IMR-90 (cell line): ENCODE measurements around the gene GPR62. TPM values are rescaled to one million over a fixed set of nuclear protein-coding genes. Genes with fewer than 3 reads are reported as not detected.

Experiments
- ATAC-seq: fragments of 200-7000 bp; cut with Tn5 transposase; 2 replicates; pipeline ENCODE4 v1.9.1; 2020; ENCODE audit warnings: low read depth, mild to moderate bottlenecking, moderate library complexity
- BruUV-seq: library from RNA; stranded (reverse); fragments of 400-500 nt; replicated peaks from 2 replicates; lab custom pipeline; 2021; lab: Mats Ljungman, UMichigan
- CTCF ChIA-PET: fragments of 300-600 bp; formaldehyde crosslinking; extraction: SDS; loops from one replicate; lab custom pipeline; 2021; ENCODE audit warnings: antibody characterized with exemption; lab: Yijun Ruan, JAX
- POLR2A ChIA-PET: fragments of 300-600 bp; sonication (Branson Sonifier 250); formaldehyde crosslinking; loops from one replicate; lab custom pipeline; 2022; ENCODE audit warnings: antibody characterized with exemption; ENCODE audit not compliant: unreplicated experiment; lab: Charles Lee
- DNase-seq: peaks from one replicate; pipeline ENCODE4 v3.0.0; 2013
- H2AFZ ChIP-seq: replicated peaks from 2 replicates; pipeline ENCODE3; 2013; ENCODE audit warnings: low read length, mild to moderate bottlenecking; ENCODE audit not compliant: poor library complexity
- H2AK5ac ChIP-seq: 2 replicates; pipeline ENCODE4 v1.6.1; 2013; ENCODE audit warnings: low read depth, low read length, inconsistent platforms
- H2AK9ac ChIP-seq: replicated peaks from 2 replicates; pipeline ENCODE3; 2013; ENCODE audit warnings: mild to moderate bottlenecking, low read depth, low read length, moderate library complexity; ENCODE audit not compliant: poor library complexity
- H2BK120ac ChIP-seq: 2 replicates; pipeline ENCODE4 v1.6.1; 2013; ENCODE audit warnings: low read depth, low read length, inconsistent platforms
- H2BK15ac ChIP-seq: 3 replicates; pipeline ENCODE4 v1.6.1; 2013; ENCODE audit warnings: low read depth, low read length, inconsistent platforms
- H2BK20ac ChIP-seq: 2 replicates; pipeline ENCODE4 v1.6.1; 2013; ENCODE audit warnings: low read depth, mild to moderate bottlenecking, inconsistent platforms, low read length, moderate library complexity
- H2BK5ac ChIP-seq: 2 replicates; pipeline ENCODE4 v1.6.1; 2013; ENCODE audit warnings: mild to moderate bottlenecking, low read depth, low read length, inconsistent platforms; ENCODE audit not compliant: poor library complexity, severe bottlenecking
- H3K14ac ChIP-seq: replicated peaks from 2 replicates; pipeline ENCODE4 v1.6.1; 2013; ENCODE audit warnings: low read depth, low read length, inconsistent platforms
- H3K18ac ChIP-seq: 2 replicates; pipeline ENCODE4 v1.6.1; 2013; ENCODE audit warnings: low read depth, low read length, control low read depth
- H3K23ac ChIP-seq: 2 replicates; pipeline ENCODE4 v1.6.1; 2013; ENCODE audit warnings: low read depth, low read length, inconsistent platforms
- H3K27ac ChIP-seq: 2 replicates; pipeline ENCODE4 v1.5.1; 2013; ENCODE audit warnings: mild to moderate bottlenecking, control low read depth, low read length; ENCODE audit not compliant: insufficient read depth
- H3K27me3 ChIP-seq: 2 replicates; pipeline ENCODE4 v1.6.1; 2013; ENCODE audit warnings: low read length; ENCODE audit not compliant: control insufficient read depth, insufficient read depth
- H3K36me3 ChIP-seq: 2 replicates; pipeline ENCODE4 v1.6.1; 2013; ENCODE audit warnings: low read length, mixed read lengths; ENCODE audit not compliant: control insufficient read depth, insufficient read depth
- H3K4ac ChIP-seq: 2 replicates; pipeline ENCODE4 v1.6.1; 2013; ENCODE audit warnings: low read depth, low read length, inconsistent platforms
- H3K4me1 ChIP-seq: 2 replicates; pipeline ENCODE4 v1.6.1; 2013; ENCODE audit warnings: low read length, mixed read lengths; ENCODE audit not compliant: control insufficient read depth, insufficient read depth
- H3K4me2 ChIP-seq: 2 replicates; pipeline ENCODE4 v1.6.1; 2013; ENCODE audit warnings: low read depth, mild to moderate bottlenecking, control low read depth, low read length, moderate library complexity
- H3K4me3 ChIP-seq: 2 replicates; pipeline ENCODE4 v1.5.1; 2013; ENCODE audit warnings: low read depth, mild to moderate bottlenecking, control low read depth, low read length, moderate library complexity; ENCODE audit not compliant: insufficient read depth
- H3K56ac ChIP-seq: 2 replicates; pipeline ENCODE4 v1.6.1; 2013; ENCODE audit warnings: low read length, inconsistent platforms; ENCODE audit not compliant: insufficient read depth; ENCODE audit errors: extremely low read depth
- H3K79me1 ChIP-seq, 2 experiments: 2 replicates each; pipeline ENCODE4 v1.6.1; 2013; ENCODE audit warnings: low read length in 2 of 2, inconsistent platforms in 1 of 2, low read depth in 1 of 2
- H3K9ac ChIP-seq: 2 replicates; pipeline ENCODE4 v1.6.1; 2013; ENCODE audit warnings: low read depth, low read length, control low read depth
- H3K9me1 ChIP-seq: 2 replicates; pipeline ENCODE4 v1.6.1; 2013; ENCODE audit warnings: low read length, inconsistent platforms; ENCODE audit not compliant: insufficient read depth
- H3K9me3 ChIP-seq: 2 replicates; pipeline ENCODE4 v1.6.1; 2013; ENCODE audit warnings: low read length; ENCODE audit not compliant: control insufficient read depth, insufficient read depth
- H4K20me1 ChIP-seq: 2 replicates; pipeline ENCODE4 v1.6.1; 2013; ENCODE audit warnings: low read length, inconsistent platforms; ENCODE audit not compliant: insufficient read depth
- H4K5ac ChIP-seq: 2 replicates; pipeline ENCODE4 v1.6.1; 2013; ENCODE audit warnings: mild to moderate bottlenecking, low read depth, low read length, control low read depth
- H4K8ac ChIP-seq, 2 experiments: 2 replicates each; pipeline ENCODE4 v1.6.1; 2013; ENCODE audit warnings: low read depth in 2 of 2, low read length in 2 of 2, control low read depth in 1 of 2, inconsistent platforms in 1 of 2
- H4K91ac ChIP-seq: 2 replicates; pipeline ENCODE4 v1.6.1; 2013; ENCODE audit warnings: low read depth, low read length, inconsistent platforms; ENCODE audit not compliant: insufficient read depth
- MAFK ChIP-seq: IDR thresholded peaks from 2 replicates; pipeline ENCODE4 v1.6.1; 2012; ENCODE audit warnings: low read depth, low read length, improper control_type of control experiment
- MAZ ChIP-seq: IDR thresholded peaks from 2 replicates; pipeline ENCODE4 v1.6.1; 2012; ENCODE audit warnings: low read depth, mild to moderate bottlenecking, low read length, improper control_type of control experiment, moderate library complexity, borderline replicate concordance
- MXI1 ChIP-seq: IDR thresholded peaks from 2 replicates; pipeline ENCODE4 v1.6.1; 2012; ENCODE audit warnings: low read depth, mild to moderate bottlenecking, low read length, moderate library complexity, borderline replicate concordance
- POLR2A ChIP-seq: IDR thresholded peaks from 2 replicates; pipeline ENCODE4 v1.6.1; 2012; ENCODE audit warnings: mild to moderate bottlenecking, low read depth, low read length
- RAD21 ChIP-seq: IDR thresholded peaks from 2 replicates; pipeline ENCODE4 v1.6.1; 2012; ENCODE audit warnings: low read length, improper control_type of control experiment
- RCOR1 ChIP-seq: IDR thresholded peaks from 2 replicates; pipeline ENCODE4 v1.6.1; 2012; ENCODE audit warnings: mild to moderate bottlenecking, low read length, improper control_type of control experiment; ENCODE audit not compliant: insufficient replicate concordance
- WGBS, 2 experiments: methylation state at CpG; one replicate each; pipeline versions ENCODE4 v1.1.5 to v1.1.7; 2013; ENCODE audit warnings: missing lambda C conversion rate in 2 of 2; ENCODE audit not compliant: insufficient read length in 1 of 2; ENCODE audit errors: extremely low coverage in 2 of 2; 5-methylcytosine and 5-hydroxymethylcytosine counted together
- dilution Hi-C: fragments of 300-500 bp; cut with HindIII; formaldehyde crosslinking; loops from one replicate; pipeline ENCODE4 v1.14.3; 2018; ENCODE audit warnings: low sequenced_read_pairs; ENCODE audit not compliant: unreplicated experiment
- in situ Hi-C: fragments of 300-500 bp; cut with MboI; formaldehyde crosslinking; loops from 3 replicates; pipeline ENCODE4 v1.14.3; 2019; ENCODE audit warnings: low sequenced_read_pairs, inconsistent platforms, mixed read lengths
- intact Hi-C: fragments of 100-400 bp; cut with micrococcal nuclease; formaldehyde crosslinking; loops from 2 replicates; pipeline ENCODE4 v1.10.0; 2022
- polyA plus RNA-seq, 3 experiments: library from polyadenylated mRNA; depleted of rRNA; stranded (reverse); fragments of >200 nt; gene quantifications; 2 replicates each; pipeline ENCODE4 v1.2.3, GENCODE V29; 2012; ENCODE audit warnings: low replicate concordance in 1 of 3
- total RNA-seq: library from RNA; depleted of rRNA; stranded (reverse); fragments of >200 nt; gene quantifications from 2 replicates; pipeline ENCODE4 v1.2.3, GENCODE V29; 2012
- TF ChIP-seq, protein P1 (sequence below): conservative IDR thresholded peaks from 2 replicates; pipeline ENCODE4 v1.5.1; 2012; ENCODE audit warnings: mild to moderate bottlenecking, low read depth, low read length, improper control_type of control experiment
- TF ChIP-seq, protein P2 (sequence below): fragments of 150-350 bp; IDR thresholded peaks from 2 replicates; pipeline ENCODE4 v1.6.1; 2016; ENCODE audit warnings: low read depth, mild to moderate bottlenecking, low read length, moderate library complexity, borderline replicate concordance
- TF ChIP-seq, protein P3 (sequence below): fragments of 150-350 bp; IDR thresholded peaks from 2 replicates; pipeline ENCODE4 v1.6.1; 2017; ENCODE audit warnings: mild to moderate bottlenecking, antibody characterized with exemption, low read length, low read depth

GPR62 gene
- total and polyA plus RNA-seq, 2 of the 4 experiments (the other 2 are of a cell fraction) = under 0.01 TPM; not detected in 1

DNA sequence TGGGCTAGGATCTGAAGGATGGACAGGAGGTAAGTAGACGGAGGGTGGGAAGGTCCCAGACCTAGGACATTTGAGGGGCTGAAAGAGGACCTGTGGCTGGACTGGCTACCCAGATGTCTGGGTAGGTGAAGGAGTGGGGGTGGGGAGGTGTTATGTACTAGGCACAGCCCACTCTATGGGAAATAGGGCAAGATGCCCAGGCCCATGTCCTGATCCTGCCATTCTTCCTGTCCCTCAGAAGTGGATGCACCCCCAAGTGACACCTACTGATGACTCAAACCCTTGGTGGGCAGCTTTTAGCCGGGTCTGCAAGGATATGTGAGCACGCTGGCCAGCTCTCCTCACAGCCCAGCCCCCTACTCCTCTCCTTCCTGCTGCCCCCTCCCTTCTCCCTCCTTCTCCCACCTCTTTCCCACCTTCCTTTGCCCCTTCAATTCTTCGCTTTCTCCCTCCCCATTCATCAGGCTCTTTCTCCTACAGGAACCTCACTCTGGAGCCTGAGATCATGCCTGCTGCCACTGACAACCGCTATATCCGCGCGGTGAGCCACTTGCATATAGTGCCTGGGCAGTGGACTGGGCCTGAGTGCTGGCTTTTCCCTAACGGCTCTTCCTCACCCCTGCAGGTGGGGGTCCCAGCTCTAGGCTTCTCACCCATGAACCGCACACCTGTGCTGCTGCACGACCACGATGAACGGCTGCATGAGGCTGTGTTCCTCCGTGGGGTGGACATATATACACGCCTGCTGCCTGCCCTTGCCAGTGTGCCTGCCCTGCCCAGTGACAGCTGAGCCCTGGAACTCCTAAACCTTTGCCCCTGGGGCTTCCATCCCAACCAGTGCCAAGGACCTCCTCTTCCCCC is 33.3 kb downstream of the GPR62 start:
- H2BK20ac ChIP-seq = no peak overlapping the region
- H2AK5ac ChIP-seq = no peak overlapping the region
- H3K36me3 ChIP-seq = peaks cover 19% of the 10 kb centered on the region
- no peak overlapping the region for H2BK120ac ChIP-seq
- WGBS, 2 experiments = 83% methylated on average over 11 of the region's 15 CpGs; no CpG with 5 or more reads in 1 of the 2 experiments
- H3K9me3 ChIP-seq = no peaks in the 10 kb centered on the region
- POLR2A ChIA-PET = no interaction called here
- ATAC-seq (no peak), DNase-seq (no peak)
- H3K27me3 ChIP-seq = no peaks in the 10 kb centered on the region
- in situ Hi-C loops = no loop called here
- no peak overlapping the region for H3K14ac ChIP-seq
- H2AK9ac ChIP-seq = peak overlapping the region; percentile 61
- no peak overlapping the region for H2BK15ac ChIP-seq
- H3K23ac ChIP-seq = no peak overlapping the region
- dilution Hi-C loops = no loop called here
- H3K27ac ChIP-seq = no peak overlapping the region
- no peak overlapping the region for H4K5ac ChIP-seq
- TF ChIP-seq RAD21 (no peak), MXI1 (no peak), RCOR1 (no peak), MAFK (no peak), POLR2A (no peak), MAZ (no peak)
- TF ChIP-seq, protein P1, sequence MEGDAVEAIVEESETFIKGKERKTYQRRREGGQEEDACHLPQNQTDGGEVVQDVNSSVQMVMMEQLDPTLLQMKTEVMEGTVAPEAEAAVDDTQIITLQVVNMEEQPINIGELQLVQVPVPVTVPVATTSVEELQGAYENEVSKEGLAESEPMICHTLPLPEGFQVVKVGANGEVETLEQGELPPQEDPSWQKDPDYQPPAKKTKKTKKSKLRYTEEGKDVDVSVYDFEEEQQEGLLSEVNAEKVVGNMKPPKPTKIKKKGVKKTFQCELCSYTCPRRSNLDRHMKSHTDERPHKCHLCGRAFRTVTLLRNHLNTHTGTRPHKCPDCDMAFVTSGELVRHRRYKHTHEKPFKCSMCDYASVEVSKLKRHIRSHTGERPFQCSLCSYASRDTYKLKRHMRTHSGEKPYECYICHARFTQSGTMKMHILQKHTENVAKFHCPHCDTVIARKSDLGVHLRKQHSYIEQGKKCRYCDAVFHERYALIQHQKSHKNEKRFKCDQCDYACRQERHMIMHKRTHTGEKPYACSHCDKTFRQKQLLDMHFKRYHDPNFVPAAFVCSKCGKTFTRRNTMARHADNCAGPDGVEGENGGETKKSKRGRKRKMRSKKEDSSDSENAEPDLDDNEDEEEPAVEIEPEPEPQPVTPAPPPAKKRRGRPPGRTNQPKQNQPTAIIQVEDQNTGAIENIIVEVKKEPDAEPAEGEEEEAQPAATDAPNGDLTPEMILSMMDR = no peak
- TF ChIP-seq, protein P2, sequence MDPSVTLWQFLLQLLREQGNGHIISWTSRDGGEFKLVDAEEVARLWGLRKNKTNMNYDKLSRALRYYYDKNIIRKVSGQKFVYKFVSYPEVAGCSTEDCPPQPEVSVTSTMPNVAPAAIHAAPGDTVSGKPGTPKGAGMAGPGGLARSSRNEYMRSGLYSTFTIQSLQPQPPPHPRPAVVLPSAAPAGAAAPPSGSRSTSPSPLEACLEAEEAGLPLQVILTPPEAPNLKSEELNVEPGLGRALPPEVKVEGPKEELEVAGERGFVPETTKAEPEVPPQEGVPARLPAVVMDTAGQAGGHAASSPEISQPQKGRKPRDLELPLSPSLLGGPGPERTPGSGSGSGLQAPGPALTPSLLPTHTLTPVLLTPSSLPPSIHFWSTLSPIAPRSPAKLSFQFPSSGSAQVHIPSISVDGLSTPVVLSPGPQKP = no peak
- TF ChIP-seq, protein P3, sequence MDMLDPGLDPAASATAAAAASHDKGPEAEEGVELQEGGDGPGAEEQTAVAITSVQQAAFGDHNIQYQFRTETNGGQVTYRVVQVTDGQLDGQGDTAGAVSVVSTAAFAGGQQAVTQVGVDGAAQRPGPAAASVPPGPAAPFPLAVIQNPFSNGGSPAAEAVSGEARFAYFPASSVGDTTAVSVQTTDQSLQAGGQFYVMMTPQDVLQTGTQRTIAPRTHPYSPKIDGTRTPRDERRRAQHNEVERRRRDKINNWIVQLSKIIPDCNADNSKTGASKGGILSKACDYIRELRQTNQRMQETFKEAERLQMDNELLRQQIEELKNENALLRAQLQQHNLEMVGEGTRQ = no peak
- no peak overlapping the region for H3K18ac ChIP-seq
- H2BK5ac ChIP-seq = no peak overlapping the region
- H3K4me2 ChIP-seq = no peak overlapping the region
- intact Hi-C loops = no loop called here
- no peak overlapping the region for H3K4me3 ChIP-seq
- no peak overlapping the region for H3K9ac ChIP-seq
- peaks cover 13% of the 10 kb centered on the region for H3K4me1 ChIP-seq
- BruUV-seq = no TSS peak
- no peak overlapping the region for H2AFZ ChIP-seq
- no peak overlapping the region for H4K8ac ChIP-seq
- peaks cover 9% of the 10 kb centered on the region; the same call in 1 of the 2 replicates for H4K20me1 ChIP-seq
- CTCF ChIA-PET = no interaction called here
- no peak overlapping the region for H3K56ac ChIP-seq
- H3K4ac ChIP-seq = no peak overlapping the region
- no peak overlapping the region for H4K91ac ChIP-seq
- H3K9me1 ChIP-seq = peaks cover 10% of the 10 kb centered on the region
- H3K79me1 ChIP-seq = peaks cover 19 to 55% of the 10 kb centered on the region in 2 experiments; a peak in 3 of 4 replicates
